Amygdala (tissue), 56 donors: ENCODE results near the gene SMARCB1.
A peak's percentile ranks its signal among the peaks of the same experiment; 100 is the strongest.

Source experiments
- DNase-seq, 56 donors: peaks; one replicate each; lab custom pipeline; 2025; lab: John Stamatoyannopoulos, UW

Gene SMARCB1

GRCh38 chr22:23779083-23779482 lies 7.7 kb upstream of the SMARCB1 start:
- no peak for DNase-seq

GRCh38 chr22:23779731-23780130 lies 7.0 kb upstream of the SMARCB1 start:
- DNase-seq, result no peak

GRCh38 chr22:23780146-23780748 lies 6.5 kb upstream of the SMARCB1 start:
- no peak for DNase-seq

GRCh38 chr22:23781065-23781464 lies 5.7 kb upstream of the SMARCB1 start:
- DNase-seq, result peak in 55 of 56 donors; percentile 19 to 93 (median 71)

- DNase-seq, result peak in 3 of 56 donors; percentile 35 to 50 (median 38)
Observed at GRCh38 chr22:23781511-23782183, 5.1 kb upstream of the SMARCB1 start.

GRCh38 chr22:23782252-23782651 lies 4.5 kb upstream of the SMARCB1 start:
- no peak for DNase-seq

GRCh38 chr22:23782703-23783102 lies 4.1 kb upstream of the SMARCB1 start:
- no peak for DNase-seq

- no peak for DNase-seq
Observed at GRCh38 chr22:23783265-23784150, 3.3 kb upstream of the SMARCB1 start.

- no peak for DNase-seq
Observed at GRCh38 chr22:23784215-23784732, 2.5 kb upstream of the SMARCB1 start.

- DNase-seq, result no peak
Observed at GRCh38 chr22:23786261-23786710, 480 bp upstream of the SMARCB1 start.

GRCh38 chr22:23787600-23787896 lies 782 bp downstream of the SMARCB1 start:
- no peak for DNase-seq

- DNase-seq, result no peak
Observed at GRCh38 chr22:23787910-23788309, 1.1 kb downstream of the SMARCB1 start.

GRCh38 chr22:23789121-23789520 lies 2.4 kb downstream of the SMARCB1 start:
- DNase-seq, result no peak

GRCh38 chr22:23789638-23790037 lies 2.9 kb downstream of the SMARCB1 start:
- peak in 7 of 56 donors; percentile 9 to 37 (median 20) for DNase-seq

GRCh38 chr22:23790819-23791737 lies 4.3 kb downstream of the SMARCB1 start:
- DNase-seq, result no peak

GRCh38 chr22:23791738-23792645 lies 5.2 kb downstream of the SMARCB1 start:
- DNase-seq, result no peak

GRCh38 chr22:23793326-23793725 lies 6.6 kb downstream of the SMARCB1 start:
- DNase-seq, result no peak

- DNase-seq, result no peak
Observed at GRCh38 chr22:23796461-23796860, 9.7 kb downstream of the SMARCB1 start.
